ENCODE results near the gene ENTPD8. TPM values are rescaled to one million over a fixed set of nuclear protein-coding genes. Genes with fewer than 3 reads are reported as not detected.

ENTPD8 gene
- total and polyA plus RNA-seq, 2 donors = 0.14 to 3.8 TPM

DNA sequence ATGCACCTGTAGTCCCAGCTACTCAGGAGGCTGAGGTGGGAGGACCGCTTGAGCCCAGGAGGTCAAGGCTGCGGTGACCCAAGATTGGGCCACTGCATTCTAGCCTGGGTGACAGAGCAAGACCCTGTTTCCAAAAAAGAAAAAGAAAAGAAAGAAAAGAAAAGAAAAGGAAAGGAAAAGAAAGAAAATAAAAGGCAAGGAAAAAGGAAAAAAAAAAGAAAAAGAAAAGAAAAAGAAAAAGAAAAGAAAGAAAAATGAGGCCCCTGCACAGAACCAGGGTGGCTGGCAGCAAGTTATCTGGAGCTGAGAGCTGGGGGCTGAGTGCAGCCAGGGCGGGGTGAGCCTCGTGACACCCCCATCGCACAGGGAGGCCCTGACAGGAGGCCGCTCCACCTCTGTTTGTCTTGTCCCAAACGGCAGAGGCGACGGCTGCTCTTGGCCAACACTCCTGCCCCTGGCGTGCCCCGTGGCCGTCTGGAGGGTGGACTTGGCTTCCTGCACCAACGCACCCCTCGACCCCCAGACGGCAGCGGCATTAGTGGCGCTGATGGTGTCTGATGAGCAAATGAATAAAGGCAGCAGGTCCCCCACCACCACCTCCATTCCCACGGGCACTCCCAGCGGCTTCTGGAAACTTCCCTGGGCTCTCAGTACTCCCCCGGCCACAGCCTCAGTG lies 34.9 kb downstream of the ENTPD8 start:
- no peak for DNase-seq (ENCODE audit: low read depth in 6 of 9, low spot score in 9 of 9)

DNA sequence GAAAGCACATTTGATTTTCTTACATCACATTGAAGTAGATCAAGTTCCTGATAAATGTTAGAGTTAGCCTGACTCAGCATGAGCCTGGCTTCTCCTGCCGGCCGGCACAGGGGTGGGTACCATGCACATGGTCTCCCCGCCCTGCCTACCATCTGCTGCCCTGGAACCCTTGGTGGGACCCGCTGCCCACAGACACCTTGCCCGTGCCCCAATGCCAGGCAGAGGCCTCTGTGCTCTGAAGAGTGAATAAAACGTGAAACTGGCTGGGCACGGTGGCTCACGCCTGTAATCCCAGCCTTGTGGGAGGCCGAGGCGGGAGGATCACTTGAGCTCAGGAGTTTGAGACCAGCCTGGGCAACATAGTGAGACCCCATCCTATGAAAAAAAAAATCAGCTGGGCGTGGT lies 35.5 kb downstream of the ENTPD8 start:
- Histone ChIP-seq H3K9me3 (ENCODE audit: control insufficient read depth in 2 of 2, insufficient read depth in 1 of 2, low read length in 1 of 2) (peaks cover 1 to 4% of the 10 kb centered on the region in 2 donors), H3K4me3 (ENCODE audit: low read length in 2 of 2) (no peak overlapping the region), H3K36me3 (ENCODE audit: control insufficient read depth in 2 of 2, insufficient read depth in 2 of 2, low read length in 1 of 2) (no peaks in the 10 kb centered on the region), H3K27ac (ENCODE audit: low read depth in 1 of 2, low read length in 1 of 2) (no peak overlapping the region), H3K27me3 (ENCODE audit: control insufficient read depth in 2 of 2, insufficient read depth in 1 of 2, low read length in 1 of 2) (peaks cover 19 to 52% of the 10 kb centered on the region in 2 donors), H3K4me1 (ENCODE audit: control insufficient read depth in 2 of 2, insufficient read depth in 2 of 2, low read length in 2 of 2) (peaks cover 0 to 2% of the 10 kb centered on the region in 2 donors)
- DNase-seq (ENCODE audit: low read depth in 6 of 9, low spot score in 9 of 9) = no peak
- WGBS = 92% methylated on average over 11 of the region's 11 CpGs

More for the DNA sequence above, 34.9 kb downstream of the ENTPD8 start:
- Histone ChIP-seq H3K9me3 (ENCODE audit: control insufficient read depth in 2 of 2, insufficient read depth in 1 of 2, low read length in 1 of 2) (peaks cover 1 to 7% of the 10 kb centered on the region in 2 donors), H3K27ac (ENCODE audit: low read depth in 1 of 2, low read length in 1 of 2) (no peak overlapping the region), H3K4me1 (ENCODE audit: control insufficient read depth in 2 of 2, insufficient read depth in 2 of 2, low read length in 2 of 2) (peaks cover 0 to 4% of the 10 kb centered on the region in 2 donors), H3K27me3 (ENCODE audit: control insufficient read depth in 2 of 2, insufficient read depth in 1 of 2, low read length in 1 of 2) (peaks cover 25 to 57% of the 10 kb centered on the region in 2 donors), H3K4me3 (ENCODE audit: low read length in 2 of 2) (no peak overlapping the region), H3K36me3 (ENCODE audit: control insufficient read depth in 2 of 2, insufficient read depth in 2 of 2, low read length in 1 of 2) (no peaks in the 10 kb centered on the region)
- 84% methylated on average over 20 of the region's 20 CpGs for WGBS

DNA sequence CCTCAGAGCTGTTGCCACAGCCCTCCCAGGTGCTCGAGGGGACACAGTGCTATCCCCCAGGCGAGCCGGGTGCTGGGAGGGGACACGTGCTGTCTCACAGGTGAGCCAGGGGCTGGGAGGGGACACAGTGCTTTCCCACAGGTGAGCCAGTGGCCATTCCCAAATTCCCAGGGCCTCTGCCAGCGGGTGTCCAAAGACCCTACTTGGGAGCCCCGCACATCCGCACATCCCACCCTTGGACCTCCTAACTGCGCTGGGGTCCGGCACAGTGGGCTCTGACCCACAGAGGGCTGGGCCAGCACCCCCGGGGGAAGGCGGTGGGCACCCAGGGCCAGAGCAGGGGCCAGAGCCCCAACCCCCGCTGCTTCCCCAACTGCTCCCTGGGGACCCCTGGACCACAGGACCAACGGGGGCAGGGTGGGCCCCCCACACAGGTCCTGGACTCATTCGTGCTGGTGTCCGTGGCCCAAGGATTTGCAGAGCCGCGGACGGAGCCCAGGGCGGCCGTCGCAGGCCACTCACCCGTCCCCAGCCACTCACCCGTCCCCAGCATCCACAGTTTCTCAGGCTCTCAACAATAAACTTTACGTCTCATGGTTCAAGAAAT lies 36.1 kb downstream of the ENTPD8 start:
- no peak overlapping the region for H3K27ac ChIP-seq (ENCODE audit: low read depth in 1 of 2, low read length in 1 of 2)
- H3K36me3 ChIP-seq (ENCODE audit: control insufficient read depth in 2 of 2, insufficient read depth in 2 of 2, low read length in 1 of 2) = no peaks in the 10 kb centered on the region
- H3K9me3 ChIP-seq (ENCODE audit: control insufficient read depth in 2 of 2, insufficient read depth in 1 of 2, low read length in 1 of 2) = peaks cover 1 to 4% of the 10 kb centered on the region in 2 donors
- H3K4me1 ChIP-seq (ENCODE audit: control insufficient read depth in 2 of 2, insufficient read depth in 2 of 2, low read length in 2 of 2) = peaks cover 0 to 2% of the 10 kb centered on the region in 2 donors
- H3K27me3 ChIP-seq (ENCODE audit: control insufficient read depth in 2 of 2, insufficient read depth in 1 of 2, low read length in 1 of 2) = peaks cover 16 to 48% of the 10 kb centered on the region in 2 donors
- no peak for DNase-seq (ENCODE audit: low read depth in 6 of 9, low spot score in 9 of 9)
- H3K4me3 ChIP-seq (ENCODE audit: low read length in 2 of 2) = no peak overlapping the region
- WGBS = 93% methylated on average over 24 of the region's 24 CpGs

DNA sequence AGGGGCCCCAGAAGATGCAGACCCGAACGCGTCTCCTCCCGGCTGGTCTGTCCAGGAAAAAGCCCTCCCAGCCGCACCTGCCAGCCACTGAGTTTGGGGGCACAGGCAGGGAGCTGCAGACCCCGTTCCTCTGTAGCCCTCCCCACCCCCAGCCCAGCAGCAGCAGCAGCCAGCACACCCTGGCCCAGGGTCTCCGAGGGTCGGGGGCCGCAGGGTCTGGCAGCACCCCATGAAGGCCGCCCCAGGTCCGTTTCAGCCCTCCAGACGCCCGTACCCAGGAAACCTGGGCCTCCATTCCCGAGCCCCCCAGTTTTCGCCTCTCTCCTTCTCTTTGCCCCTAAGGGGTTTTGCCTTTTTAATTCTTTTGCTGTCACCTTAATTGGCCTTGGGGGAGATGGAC lies 37.9 kb downstream of the ENTPD8 start:
- peaks cover 16 to 32% of the 10 kb centered on the region in 2 donors for H3K27me3 ChIP-seq (ENCODE audit: control insufficient read depth in 2 of 2, insufficient read depth in 1 of 2, low read length in 1 of 2)
- no peak overlapping the region for H3K4me3 ChIP-seq (ENCODE audit: low read length in 2 of 2)
- peaks cover 2 to 7% of the 10 kb centered on the region in 2 donors for H3K9me3 ChIP-seq (ENCODE audit: control insufficient read depth in 2 of 2, insufficient read depth in 1 of 2, low read length in 1 of 2)
- H3K27ac ChIP-seq (ENCODE audit: low read depth in 1 of 2, low read length in 1 of 2) = no peak overlapping the region
- 96% methylated on average over 15 of the region's 15 CpGs for WGBS
- no peak for DNase-seq (ENCODE audit: low read depth in 6 of 9, low spot score in 9 of 9)
- H3K4me1 ChIP-seq (ENCODE audit: control insufficient read depth in 2 of 2, insufficient read depth in 2 of 2, low read length in 2 of 2) = peaks cover 0 to 2% of the 10 kb centered on the region in 2 donors
- H3K36me3 ChIP-seq (ENCODE audit: control insufficient read depth in 2 of 2, insufficient read depth in 2 of 2, low read length in 1 of 2) = no peaks in the 10 kb centered on the region

DNA sequence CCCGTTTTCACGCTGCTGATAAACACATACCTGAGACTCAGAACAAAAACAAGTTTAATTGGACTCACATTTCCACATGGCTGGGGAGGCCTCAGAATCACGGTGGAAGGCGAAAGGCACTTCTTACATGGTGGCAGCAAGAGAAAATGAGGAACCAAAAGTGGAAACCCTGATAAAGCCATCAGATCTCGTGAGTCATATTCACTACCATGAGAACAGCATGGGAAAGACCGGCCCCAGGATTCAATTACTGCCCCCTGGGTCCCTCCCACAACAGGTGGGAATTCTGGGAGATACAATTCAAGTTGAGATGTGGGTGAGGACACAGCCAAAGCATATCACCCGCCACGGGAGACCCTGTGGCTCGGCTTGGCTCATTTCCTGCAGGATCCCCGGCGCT lies 38.4 kb downstream of the ENTPD8 start:
- peaks cover 2 to 7% of the 10 kb centered on the region in 2 donors for H3K9me3 ChIP-seq (ENCODE audit: control insufficient read depth in 2 of 2, insufficient read depth in 1 of 2, low read length in 1 of 2)
- no peak overlapping the region for H3K27ac ChIP-seq (ENCODE audit: low read depth in 1 of 2, low read length in 1 of 2)
- WGBS = 96% methylated on average over 11 of the region's 11 CpGs
- DNase-seq (ENCODE audit: low read depth in 6 of 9, low spot score in 9 of 9) = no peak
- H3K27me3 ChIP-seq (ENCODE audit: control insufficient read depth in 2 of 2, insufficient read depth in 1 of 2, low read length in 1 of 2) = peaks cover 14 to 28% of the 10 kb centered on the region in 2 donors
- peaks cover 0 to 2% of the 10 kb centered on the region in 2 donors for H3K4me1 ChIP-seq (ENCODE audit: control insufficient read depth in 2 of 2, insufficient read depth in 2 of 2, low read length in 2 of 2)
- no peaks in the 10 kb centered on the region for H3K36me3 ChIP-seq (ENCODE audit: control insufficient read depth in 2 of 2, insufficient read depth in 2 of 2, low read length in 1 of 2)
- no peak overlapping the region for H3K4me3 ChIP-seq (ENCODE audit: low read length in 2 of 2)

DNA sequence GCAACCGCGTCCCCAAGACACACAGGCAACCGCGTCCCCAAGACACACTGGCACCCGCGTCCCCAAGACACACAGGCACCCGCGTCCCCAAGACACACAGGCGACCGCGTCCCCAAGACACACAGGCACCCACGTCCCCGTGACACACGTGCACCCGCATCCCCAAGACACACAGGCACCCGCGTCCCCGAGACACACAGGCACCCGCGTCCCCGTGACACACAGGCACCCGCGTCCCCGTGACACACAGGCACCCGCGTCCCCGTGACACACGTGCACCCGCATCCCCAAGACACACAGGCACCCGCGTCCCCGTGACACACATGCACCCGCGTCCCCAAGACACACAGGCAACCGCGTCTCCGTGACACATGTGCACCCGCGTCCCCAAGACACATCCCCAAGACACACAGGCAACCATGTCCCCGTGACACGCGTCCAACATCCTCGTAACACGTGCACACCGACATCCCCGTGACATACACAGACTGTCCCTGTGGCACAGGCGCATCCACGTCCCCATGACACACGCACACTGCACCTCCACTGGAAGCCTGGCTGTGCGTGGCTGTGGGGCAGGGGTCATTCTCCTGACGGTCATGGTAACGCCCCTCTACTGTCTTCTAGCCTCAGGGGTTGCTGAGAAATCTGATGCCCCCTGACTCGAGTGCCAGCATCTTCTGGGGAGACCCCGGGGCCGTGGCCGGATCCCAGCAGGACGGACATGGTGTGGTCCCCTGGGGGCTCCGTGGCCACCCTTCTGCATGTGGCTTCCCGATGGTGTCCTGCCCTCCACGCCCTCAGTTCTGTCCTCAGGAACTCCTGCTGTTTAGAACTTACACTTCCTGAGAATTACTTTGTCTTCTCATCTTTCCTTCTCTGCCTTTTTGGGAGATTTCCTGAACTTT lies 42.3 kb downstream of the ENTPD8 start:
- H3K9me3 ChIP-seq (ENCODE audit: control insufficient read depth in 2 of 2, insufficient read depth in 1 of 2, low read length in 1 of 2) = peaks cover 1 to 22% of the 10 kb centered on the region in 2 donors
- H3K27me3 ChIP-seq (ENCODE audit: control insufficient read depth in 2 of 2, insufficient read depth in 1 of 2, low read length in 1 of 2) = no peaks in the 10 kb centered on the region
- H3K36me3 ChIP-seq (ENCODE audit: control insufficient read depth in 2 of 2, insufficient read depth in 2 of 2, low read length in 1 of 2) = no peaks in the 10 kb centered on the region
- no peaks in the 10 kb centered on the region for H3K4me1 ChIP-seq (ENCODE audit: control insufficient read depth in 2 of 2, insufficient read depth in 2 of 2, low read length in 2 of 2)
- no peak overlapping the region for H3K4me3 ChIP-seq (ENCODE audit: low read length in 2 of 2)
- 95% methylated on average over 60 of the region's 60 CpGs for WGBS
- no peak for DNase-seq (ENCODE audit: low read depth in 6 of 9, low spot score in 9 of 9)
- H3K27ac ChIP-seq (ENCODE audit: low read depth in 1 of 2, low read length in 1 of 2) = no peak overlapping the region

DNA sequence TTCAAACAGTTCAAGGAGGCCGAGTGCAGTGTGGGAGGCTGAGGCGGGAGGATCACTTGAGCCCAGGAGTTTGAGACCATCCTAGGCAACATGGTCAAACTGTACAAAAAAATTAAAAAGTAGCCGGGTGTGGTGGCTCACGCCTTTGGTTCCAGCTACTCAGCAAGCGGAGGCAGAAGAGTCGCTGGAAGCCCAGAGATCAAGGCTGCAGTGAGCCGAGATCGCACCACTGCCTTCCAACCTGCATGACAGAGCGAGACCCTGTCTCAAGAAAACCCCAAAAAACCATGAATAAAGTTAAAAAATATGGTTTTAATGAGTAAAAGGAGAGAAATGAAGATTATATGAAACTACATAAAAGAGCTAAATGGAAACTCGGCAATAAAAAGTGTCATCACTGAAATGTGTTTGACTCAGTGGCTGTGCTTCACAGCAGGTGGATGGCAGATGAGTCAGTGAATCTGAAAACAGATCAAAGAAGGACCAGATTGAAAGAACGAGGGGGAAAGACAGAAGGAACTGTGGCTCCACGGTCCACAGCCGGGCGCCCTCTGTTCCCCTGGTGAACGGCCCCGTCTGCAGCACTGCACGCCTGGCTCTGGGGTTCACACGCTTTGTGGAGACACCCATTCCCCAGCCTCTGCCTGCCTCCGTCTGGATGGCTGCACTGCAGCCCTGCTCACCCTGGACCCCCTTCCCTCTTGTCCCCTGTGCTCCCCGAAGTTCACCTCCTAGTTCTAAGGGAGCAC lies 43.3 kb downstream of the ENTPD8 start:
- peaks cover 1 to 22% of the 10 kb centered on the region in 2 donors for H3K9me3 ChIP-seq (ENCODE audit: control insufficient read depth in 2 of 2, insufficient read depth in 1 of 2, low read length in 1 of 2)
- no peaks in the 10 kb centered on the region for H3K4me1 ChIP-seq (ENCODE audit: control insufficient read depth in 2 of 2, insufficient read depth in 2 of 2, low read length in 2 of 2)
- H3K27ac ChIP-seq (ENCODE audit: low read depth in 1 of 2, low read length in 1 of 2) = no peak overlapping the region
- no peak for DNase-seq (ENCODE audit: low read depth in 6 of 9, low spot score in 9 of 9)
- H3K27me3 ChIP-seq (ENCODE audit: control insufficient read depth in 2 of 2, insufficient read depth in 1 of 2, low read length in 1 of 2) = no peaks in the 10 kb centered on the region
- H3K4me3 ChIP-seq (ENCODE audit: low read length in 2 of 2) = no peak overlapping the region
- no peaks in the 10 kb centered on the region for H3K36me3 ChIP-seq (ENCODE audit: control insufficient read depth in 2 of 2, insufficient read depth in 2 of 2, low read length in 1 of 2)
- 95% methylated on average over 20 of the region's 20 CpGs for WGBS

DNA sequence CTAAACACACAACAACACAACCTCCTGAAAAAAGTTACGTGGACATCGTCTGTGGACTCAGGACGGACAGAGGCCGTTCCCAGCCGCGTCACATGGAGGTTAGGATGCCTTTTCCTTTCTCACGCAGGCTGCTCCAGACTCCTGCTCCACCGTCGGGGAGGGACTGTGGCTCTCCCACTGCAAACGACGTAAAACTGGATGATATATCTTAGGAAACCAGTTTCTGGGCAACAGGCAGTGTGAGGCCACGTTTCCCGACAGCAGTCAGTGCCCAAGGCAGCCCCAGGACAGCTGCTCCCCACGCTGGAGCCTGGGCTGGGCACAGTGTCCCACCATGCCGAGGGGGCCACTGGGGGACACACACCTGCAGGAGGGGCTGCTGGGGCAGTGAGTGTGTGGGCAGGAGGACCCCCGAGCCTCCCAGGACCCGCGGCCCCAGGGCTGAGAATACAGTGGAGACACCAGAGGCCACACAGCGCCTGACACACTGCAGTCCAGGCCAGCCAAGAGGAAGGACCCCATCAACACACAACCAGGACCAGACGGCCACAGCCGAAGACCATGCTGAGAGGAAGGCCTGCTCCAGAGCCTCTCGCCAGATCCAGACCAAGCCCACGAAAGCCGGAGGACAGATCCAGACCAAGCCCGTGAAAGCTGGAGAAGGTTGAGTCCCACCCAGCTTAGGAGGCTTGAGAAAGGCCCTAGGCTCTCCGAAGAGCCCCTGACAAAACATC lies 44.4 kb downstream of the ENTPD8 start:
- Histone ChIP-seq H3K27ac (ENCODE audit: low read depth in 1 of 2, low read length in 1 of 2) (no peak overlapping the region), H3K4me3 (ENCODE audit: low read length in 2 of 2) (no peak overlapping the region), H3K36me3 (ENCODE audit: control insufficient read depth in 2 of 2, insufficient read depth in 2 of 2, low read length in 1 of 2) (no peaks in the 10 kb centered on the region), H3K4me1 (ENCODE audit: control insufficient read depth in 2 of 2, insufficient read depth in 2 of 2, low read length in 2 of 2) (no peaks in the 10 kb centered on the region), H3K9me3 (ENCODE audit: control insufficient read depth in 2 of 2, insufficient read depth in 1 of 2, low read length in 1 of 2) (peaks cover 1 to 22% of the 10 kb centered on the region in 2 donors), H3K27me3 (ENCODE audit: control insufficient read depth in 2 of 2, insufficient read depth in 1 of 2, low read length in 1 of 2) (no peaks in the 10 kb centered on the region)
- DNase-seq (ENCODE audit: low read depth in 6 of 9, low spot score in 9 of 9) = no peak
- WGBS = 95% methylated on average over 26 of the region's 26 CpGs
